ENCODE measurements around the gene PI4KB.

- no peak for TF ChIP-seq POLR2AphosphoS5 (IDR thresholded peaks at IDR 0.05; ENCODE audit: low read depth)
- no peak for TF ChIP-seq CTCF (conservative IDR thresholded peaks at IDR 0.05; ENCODE audit: low read depth in 2 of 2)
- TF ChIP-seq CREB1 (CRISPR knock-in tag; IDR thresholded peaks at IDR 0.05; ENCODE audit: low read depth) = no peak
- TF ChIP-seq EZH2 (IDR thresholded peaks at IDR 0.05; ENCODE audit: low read depth, unreplicated experiment) = no peak
Observed at GRCh38 chr1:151347523-151348246, 20.5 kb upstream of the PI4KB start.
